ENCODE results near the gene SORD. TPM values are rescaled to one million over a fixed set of nuclear protein-coding genes. Genes with fewer than 3 reads are reported as not detected.

The SORD gene
- total and polyA plus RNA-seq, 2 donors (not counting 3 experiments of a cell fraction or from before 2014, with no cell fraction given), result 16.6 to 31.8 TPM

GRCh38 chr15:45112591-45113379 lies 89.8 kb downstream of the SORD start:
- POLR2A ChIA-PET, result no interaction called here
- H2AFZ ChIP-seq (ENCODE audit: low read depth, low read length), result no peak overlapping the region

GRCh38 chr15:45113380-45113990 lies 90.5 kb downstream of the SORD start:
- dilution Hi-C loops (cut with MboI; ENCODE audit: extremely low pct_ligation_motif_present, low sequenced_read_pairs) (no loop called here), intact Hi-C loops (cut with micrococcal nuclease) (no loop called here)
- no peaks in the 10 kb centered on the region for H3K36me3 ChIP-seq (ENCODE audit: control insufficient read depth in 2 of 2, extremely low read depth in 1 of 2, insufficient read depth in 2 of 2, low read length in 2 of 2)
- no peaks in the 10 kb centered on the region for H3K9me1 ChIP-seq (replicated peaks; ENCODE audit: control insufficient read depth, extremely low read depth, insufficient read depth, low read length)
- no peak overlapping the region for H3K4me2 ChIP-seq (ENCODE audit: insufficient read depth, low read length)
- peaks cover 79 to 87% of the 10 kb centered on the region in 2 experiments for H3K27me3 ChIP-seq (ENCODE audit: control insufficient read depth in 2 of 2, insufficient read depth in 2 of 2, low read length in 2 of 2)
- no TSS peak for BruUV-seq (replicated peaks)
- H3K27ac ChIP-seq (ENCODE audit: insufficient read depth, low read depth, low read length), result no peak overlapping the region
- H3K9ac ChIP-seq (replicated peaks; ENCODE audit: extremely low read depth, insufficient read depth, low read length), result no peak overlapping the region
- H3K79me2 ChIP-seq (ENCODE audit: control insufficient read depth, insufficient read depth, low read length), result no peaks in the 10 kb centered on the region
- ChIA-PET CTCF (interaction anchor here (0.6 to 1.6 kb wide), 2 partner anchors 13 to 192 kb away, joined by 3 to 7 read pairs; no protein-coding TSS in a partner anchor), POLR2A (no interaction called here)
- H3K9me3 ChIP-seq (replicated peaks; ENCODE audit: control insufficient read depth, insufficient read depth, low read length), result no peaks in the 10 kb centered on the region
- H4K20me1 ChIP-seq (replicated peaks; ENCODE audit: control insufficient read depth, extremely low read depth, insufficient read depth, low read length), result no peaks in the 10 kb centered on the region
- no peak overlapping the region for H2AFZ ChIP-seq (ENCODE audit: low read depth, low read length)
- H3K4me3 ChIP-seq (replicated peaks in 1 of 3; ENCODE audit: insufficient read depth in 1 of 3, low read depth in 1 of 3, low read length in 3 of 3), result no peak overlapping the region
- DNase-seq (ENCODE audit: low read depth, low spot score), result no peak
- peaks cover 4% of the 10 kb centered on the region for H3K4me1 ChIP-seq (ENCODE audit: control insufficient read depth, extremely low read depth, insufficient read depth, low read length)
- TF ChIP-seq GATA2 (IDR thresholded peaks at IDR 0.05; ENCODE audit: insufficient read depth, insufficient read length, low read depth, low read length) (no peak), EZH2 (IDR thresholded peaks at IDR 0.05; ENCODE audit: borderline replicate concordance, low read depth, low read length, severe bottlenecking) (peak; percentile 68), MAX (IDR thresholded peaks at IDR 0.05; ENCODE audit: insufficient read depth, insufficient read length) (no peak)
- FAIRE-seq, result no peak

More at GRCh38 chr15:45112591-45113379, 89.8 kb downstream of the SORD start:
- H3K27ac ChIP-seq (ENCODE audit: insufficient read depth, low read depth, low read length), result no peak overlapping the region
- H3K4me2 ChIP-seq (ENCODE audit: insufficient read depth, low read length), result no peak overlapping the region
- intact Hi-C loops (cut with micrococcal nuclease), result no loop called here
- TF ChIP-seq EZH2 (IDR thresholded peaks at IDR 0.05; ENCODE audit: borderline replicate concordance, low read depth, low read length, severe bottlenecking), result peak; percentile 96
- TF ChIP-seq JUN (IDR thresholded peaks at IDR 0.05; ENCODE audit: borderline replicate concordance, insufficient read depth, insufficient read length, low read depth), result no peak
- no peak for DNase-seq (ENCODE audit: low read depth, low spot score)
- FAIRE-seq, result no peak
- peaks cover 79 to 87% of the 10 kb centered on the region in 2 experiments for H3K27me3 ChIP-seq (ENCODE audit: control insufficient read depth in 2 of 2, insufficient read depth in 2 of 2, low read length in 2 of 2)
- H3K9me1 ChIP-seq (replicated peaks; ENCODE audit: control insufficient read depth, extremely low read depth, insufficient read depth, low read length), result no peaks in the 10 kb centered on the region
- BruUV-seq (replicated peaks), result no TSS peak
- no peak overlapping the region for H3K4me3 ChIP-seq (replicated peaks in 1 of 3; ENCODE audit: insufficient read depth in 1 of 3, low read depth in 1 of 3, low read length in 3 of 3)
- H4K20me1 ChIP-seq (replicated peaks; ENCODE audit: control insufficient read depth, extremely low read depth, insufficient read depth, low read length), result no peaks in the 10 kb centered on the region
- no peaks in the 10 kb centered on the region for H3K79me2 ChIP-seq (ENCODE audit: control insufficient read depth, insufficient read depth, low read length)
- H3K9ac ChIP-seq (replicated peaks; ENCODE audit: extremely low read depth, insufficient read depth, low read length), result no peak overlapping the region
- H3K4me1 ChIP-seq (ENCODE audit: control insufficient read depth, extremely low read depth, insufficient read depth, low read length), result peaks cover 2% of the 10 kb centered on the region
- dilution Hi-C loops (cut with MboI; ENCODE audit: extremely low pct_ligation_motif_present, low sequenced_read_pairs), result no loop called here
- no peaks in the 10 kb centered on the region for H3K9me3 ChIP-seq (replicated peaks; ENCODE audit: control insufficient read depth, insufficient read depth, low read length)
- CTCF ChIA-PET, result interaction anchor here (1.6 kb wide), 1 partner anchor 14 kb away, joined by 7 read pairs; no protein-coding TSS in a partner anchor
- H3K36me3 ChIP-seq (ENCODE audit: control insufficient read depth in 2 of 2, extremely low read depth in 1 of 2, insufficient read depth in 2 of 2, low read length in 2 of 2), result no peaks in the 10 kb centered on the region

Measured in endothelial cell of umbilical vein (primary cell).